Gastrocnemius medialis (tissue), 4 donors: Measurements from ENCODE around the gene NOVA2. TPM values are rescaled to one million over a fixed set of nuclear protein-coding genes. Genes with fewer than 3 reads are reported as not detected.

Experiments
- ATAC-seq, 2 donors: fragments of 150-250 bp; one replicate each; pipeline ENCODE4 v1.9.1; 2016
- DNase-seq, 2 donors: peaks; one replicate each; pipeline ENCODE4 v3.0.0-alpha.2; 2019
- H3K27ac ChIP-seq, 4 donors: fragments of 200-600 bp; sonication (generic); 1 replicate in 1 of 4; 2 replicates in 3 of 4; pipeline ENCODE4 v1.5.1; 2016 to 2018; ENCODE audit warnings: mild to moderate bottlenecking in 2 of 4, moderate library complexity in 1 of 4
- H3K27me3 ChIP-seq, 3 donors: fragments of 200-600 bp; sonication (generic) in 2 of 3; 1 replicate in 1 of 3; 2 replicates in 2 of 3; pipeline versions ENCODE4 v1.5.1 to v1.6.0; 2016 to 2019; ENCODE audit warnings: mild to moderate bottlenecking in 1 of 3, moderate library complexity in 1 of 3
- H3K36me3 ChIP-seq, 2 donors: fragments of 200-600 bp; sonication (generic) in 1 of 2; one replicate each; pipeline ENCODE4 v1.5.1; 2017 to 2018
- H3K4me1 ChIP-seq, 2 donors: fragments of 200-600 bp; sonication (generic) in 1 of 2; one replicate each; pipeline ENCODE4 v1.5.1; 2016 to 2017; ENCODE audit warnings: mild to moderate bottlenecking in 2 of 2
- H3K4me3 ChIP-seq, 4 donors: fragments of 200-600 bp; sonication (generic) in 3 of 4; 1 replicate in 1 of 4; 2 replicates in 3 of 4; pipeline ENCODE4 v1.5.1; 2016 to 2019; ENCODE audit warnings: mild to moderate bottlenecking in 2 of 4
- H3K9me3 ChIP-seq, 3 donors: fragments of 200-600 bp; sonication (generic) in 2 of 3; 1 replicate in 1 of 3; 2 replicates in 2 of 3; pipeline ENCODE4 v1.5.1; 2016 to 2019
- POLR2A ChIP-seq, 2 donors: fragments of 450-650 bp; IDR thresholded peaks; one replicate each; pipeline ENCODE4 v1.6.1; 2017; ENCODE audit warnings: antibody characterized with exemption in 2 of 2, mild to moderate bottlenecking in 2 of 2, moderate library complexity in 2 of 2
- in situ Hi-C, 4 donors: fragments of 200-750 bp; cut with MboI; loops; one replicate each; pipeline versions ENCODE4 v1.15.0 to v1.8.0; 2017; ENCODE audit warnings: low sequenced_read_pairs in 4 of 4
- intact Hi-C: fragments of 100-400 bp; cut with DNase I; formaldehyde crosslinking; loops from one replicate; pipeline ENCODE4 v1.15.1; 2023; ENCODE audit warnings: low total_unique reads
- total RNA-seq, 4 donors: library from RNA; depleted of rRNA; stranded (reverse); fragments of >200 nt; gene quantifications; one replicate each; pipeline versions ENCODE4 v1.1.0 to v1.2.3, GENCODE V29; 2016
- TF ChIP-seq, protein P1 (sequence below), 5 experiments: fragments of 450-650 bp in 3 of 5; fragments of 200-600 bp in 2 of 5; sonication (generic) in 2 of 5; IDR thresholded peaks in 4 of 5; conservative IDR thresholded peaks in 1 of 5; 1 replicate in 4 of 5; 2 replicates in 1 of 5; pipeline ENCODE4 v1.5.1; 2016 to 2019; ENCODE audit warnings: antibody characterized with exemption in 5 of 5, mild to moderate bottlenecking in 3 of 5, moderate library complexity in 3 of 5

NOVA2 gene
- total RNA-seq, 4 donors from 2014 or later = 0.44 to 1.1 (median 0.49) TPM

DNA sequence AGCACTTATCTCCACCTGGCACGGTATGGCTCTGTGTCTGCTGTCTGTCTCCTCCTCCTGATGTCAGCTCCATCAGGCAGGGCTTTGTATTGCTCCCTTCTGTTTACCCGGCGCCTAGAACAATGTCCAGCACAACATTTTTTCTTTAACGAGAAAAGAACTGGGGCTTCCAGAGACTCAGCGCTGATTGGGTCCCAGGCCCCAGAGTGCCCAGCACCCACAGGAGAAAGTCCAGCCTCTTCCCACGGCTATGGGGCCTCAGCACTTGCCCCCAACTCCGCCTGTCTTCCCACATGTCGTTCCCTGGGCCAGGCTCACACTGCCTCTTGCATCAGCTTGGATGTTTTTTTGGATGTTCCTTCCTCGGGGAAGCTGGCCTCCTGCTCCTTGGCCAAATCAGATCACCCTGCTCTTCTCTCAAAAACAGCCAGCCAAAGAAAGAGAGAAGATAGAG lies 78.1 kb downstream of the NOVA2 start:
- ATAC-seq = no peak
- Histone ChIP-seq H3K4me1 (no peaks in the 10 kb centered on the region), H3K9me3 (no peaks in the 10 kb centered on the region), H3K27ac (no peak overlapping the region), H3K27me3 (no peaks in the 10 kb centered on the region), H3K36me3 (peaks cover 0 to 33% of the 10 kb centered on the region in 2 donors), H3K4me3 (no peak overlapping the region)
- TF ChIP-seq, protein P1, sequence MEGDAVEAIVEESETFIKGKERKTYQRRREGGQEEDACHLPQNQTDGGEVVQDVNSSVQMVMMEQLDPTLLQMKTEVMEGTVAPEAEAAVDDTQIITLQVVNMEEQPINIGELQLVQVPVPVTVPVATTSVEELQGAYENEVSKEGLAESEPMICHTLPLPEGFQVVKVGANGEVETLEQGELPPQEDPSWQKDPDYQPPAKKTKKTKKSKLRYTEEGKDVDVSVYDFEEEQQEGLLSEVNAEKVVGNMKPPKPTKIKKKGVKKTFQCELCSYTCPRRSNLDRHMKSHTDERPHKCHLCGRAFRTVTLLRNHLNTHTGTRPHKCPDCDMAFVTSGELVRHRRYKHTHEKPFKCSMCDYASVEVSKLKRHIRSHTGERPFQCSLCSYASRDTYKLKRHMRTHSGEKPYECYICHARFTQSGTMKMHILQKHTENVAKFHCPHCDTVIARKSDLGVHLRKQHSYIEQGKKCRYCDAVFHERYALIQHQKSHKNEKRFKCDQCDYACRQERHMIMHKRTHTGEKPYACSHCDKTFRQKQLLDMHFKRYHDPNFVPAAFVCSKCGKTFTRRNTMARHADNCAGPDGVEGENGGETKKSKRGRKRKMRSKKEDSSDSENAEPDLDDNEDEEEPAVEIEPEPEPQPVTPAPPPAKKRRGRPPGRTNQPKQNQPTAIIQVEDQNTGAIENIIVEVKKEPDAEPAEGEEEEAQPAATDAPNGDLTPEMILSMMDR (IDR thresholded peaks at IDR 0.05 in 4 of 5, conservative IDR thresholded peaks at IDR 0.05 in 1 of 5) = no peak
- no peak for TF ChIP-seq POLR2A (IDR thresholded peaks at IDR 0.05)
- intact Hi-C loops (no loop called here), in situ Hi-C loops (no loop called here)
- no peak for DNase-seq

DNA sequence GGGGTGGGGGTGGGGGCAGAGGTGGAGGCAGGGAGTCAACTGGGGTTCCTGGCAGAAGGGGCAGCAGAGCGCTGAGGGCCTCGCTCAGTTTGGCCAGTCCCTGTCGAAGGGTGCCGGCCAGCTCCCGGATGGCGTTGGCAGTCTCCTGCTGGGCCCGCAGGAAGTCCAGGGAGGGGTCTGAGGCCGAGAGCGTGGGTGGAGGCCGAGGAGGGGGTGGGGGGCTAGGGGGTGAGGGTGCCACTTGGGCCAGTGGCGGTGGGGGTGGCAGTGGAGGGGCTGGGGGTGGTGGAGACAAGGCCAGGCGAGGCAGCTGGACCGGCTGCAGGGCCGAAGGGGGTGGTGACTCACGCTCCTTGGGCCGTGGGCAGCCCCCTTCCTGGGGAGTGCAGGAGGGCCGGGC lies 82.8 kb downstream of the NOVA2 start:
- Histone ChIP-seq H3K27ac (no peak overlapping the region), H3K27me3 (no peaks in the 10 kb centered on the region), H3K4me3 (no peak overlapping the region), H3K36me3 (peaks cover 0 to 3% of the 10 kb centered on the region in 2 donors), H3K9me3 (no peaks in the 10 kb centered on the region), H3K4me1 (peaks cover 5 to 6% of the 10 kb centered on the region in 2 donors)
- DNase-seq (no peak), ATAC-seq (no peak)
- intact Hi-C loops (no loop called here), in situ Hi-C loops (no loop called here)
- no peak for TF ChIP-seq POLR2A (IDR thresholded peaks at IDR 0.05)
- TF ChIP-seq, protein P1 (IDR thresholded peaks at IDR 0.05 in 4 of 5, conservative IDR thresholded peaks at IDR 0.05 in 1 of 5) = no peak

DNA sequence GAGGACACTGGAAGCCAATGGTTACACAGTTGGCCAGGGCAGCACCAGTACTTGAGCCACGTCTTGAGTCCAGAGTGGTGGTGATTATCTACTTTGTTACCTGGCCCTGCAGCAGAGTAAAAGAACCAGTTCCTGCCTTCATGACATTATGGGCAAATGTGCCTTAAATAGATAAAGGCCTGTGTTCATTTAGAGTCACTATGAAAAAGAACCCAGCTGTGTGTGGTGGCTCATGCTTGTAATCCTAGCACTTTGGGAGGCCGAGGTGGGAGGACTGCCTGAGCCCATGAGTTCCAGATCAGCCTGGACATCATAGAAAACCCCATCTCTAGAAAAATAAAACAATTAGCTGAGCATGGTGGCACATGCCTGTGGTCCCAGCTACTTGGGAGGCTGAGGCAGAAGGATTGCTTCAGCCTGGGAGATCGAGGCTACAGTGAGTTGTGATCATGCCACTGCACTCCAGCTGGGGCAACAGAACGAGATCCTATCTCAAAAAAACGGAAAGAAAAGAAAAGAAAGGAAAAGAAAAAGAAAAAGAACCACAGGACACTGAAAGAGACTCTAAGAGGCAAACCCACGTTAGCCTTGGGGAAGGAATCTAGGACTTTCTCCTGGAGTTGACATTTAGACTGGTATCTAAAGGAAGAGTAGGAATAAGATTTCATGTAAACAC lies 84.3 kb downstream of the NOVA2 start:
- H3K36me3 ChIP-seq = no peaks in the 10 kb centered on the region
- no peak overlapping the region for H3K27ac ChIP-seq
- intact Hi-C loops = loop anchor here (5.0 kb wide), 1 partner anchor 122 kb away; the partner anchor contains the start of gene SIX5
- in situ Hi-C loops = no loop called here
- no peaks in the 10 kb centered on the region for H3K27me3 ChIP-seq
- H3K9me3 ChIP-seq = no peaks in the 10 kb centered on the region
- no peak for DNase-seq
- peaks cover 15% of the 10 kb centered on the region in 2 donors for H3K4me1 ChIP-seq
- H3K4me3 ChIP-seq = no peak overlapping the region
- ATAC-seq = no peak
- TF ChIP-seq, protein P1 (IDR thresholded peaks at IDR 0.05 in 4 of 5, conservative IDR thresholded peaks at IDR 0.05 in 1 of 5) = no peak
- no peak for TF ChIP-seq POLR2A (IDR thresholded peaks at IDR 0.05)

DNA sequence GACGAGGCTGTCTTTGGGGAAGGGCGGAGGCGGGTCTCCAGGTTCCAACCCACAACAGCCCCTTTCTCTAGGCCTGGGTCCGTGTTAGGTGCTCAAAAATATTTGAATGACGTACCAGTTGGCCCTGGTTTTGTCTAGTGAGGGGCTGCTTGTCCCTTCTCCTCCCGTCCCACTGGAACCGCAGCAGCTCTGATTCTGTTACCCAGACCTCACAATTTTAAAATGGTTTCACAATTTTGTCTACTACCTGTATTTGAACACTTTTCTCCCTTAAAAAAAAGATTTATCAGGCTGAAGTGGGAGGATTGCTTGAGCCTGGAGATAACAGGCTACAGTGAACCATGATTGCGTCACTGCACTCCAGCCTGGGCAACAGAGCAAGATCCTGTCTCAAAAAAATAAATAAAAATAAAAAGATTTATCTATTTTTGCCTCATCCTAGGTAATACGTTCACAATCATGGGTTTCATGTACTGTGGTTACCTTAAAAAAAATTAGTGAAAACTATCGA lies 86.4 kb downstream of the NOVA2 start:
- TF ChIP-seq POLR2A (IDR thresholded peaks at IDR 0.05) = no peak
- TF ChIP-seq, protein P1 (IDR thresholded peaks at IDR 0.05 in 4 of 5, conservative IDR thresholded peaks at IDR 0.05 in 1 of 5) = no peak
- Histone ChIP-seq H3K9me3 (no peaks in the 10 kb centered on the region), H3K27me3 (no peaks in the 10 kb centered on the region), H3K4me3 (peak overlapping the region; percentile 63 to 84 (median 66)), H3K27ac (peak overlapping the region; percentile 86 to 95 (median 92)), H3K4me1 (peaks cover 34 to 36% of the 10 kb centered on the region in 2 donors), H3K36me3 (peaks cover 0 to 6% of the 10 kb centered on the region in 2 donors)
- intact Hi-C loops = loop anchor here (2.0 to 5.0 kb wide), 2 partner anchors 70 to 120 kb away; partner anchors contain the start of gene SIX5
- DNase-seq (no peak), ATAC-seq (no peak)
- in situ Hi-C loops = no loop called here
